Stimulated activated CD4-positive, alpha-beta T cell treated with anti-CD3 and anti-CD28 coated beads, Interleukin-4, amount 100 ng/mL, for 48 hours (primary cell): ENCODE measurements around the gene TTC33.
"Not testable (repeated sequence)": the region's sequence is repeated elsewhere in the genome, so short reads cannot be mapped to it uniquely, and the experiment has no call there.

Source experiments
- DNase-seq, 2 donors: peaks; one replicate each; pipeline ENCODE4 v3.0.0-alpha.2; 2020; ENCODE audit warnings: low read depth in 2 of 2

Gene TTC33

DNA sequence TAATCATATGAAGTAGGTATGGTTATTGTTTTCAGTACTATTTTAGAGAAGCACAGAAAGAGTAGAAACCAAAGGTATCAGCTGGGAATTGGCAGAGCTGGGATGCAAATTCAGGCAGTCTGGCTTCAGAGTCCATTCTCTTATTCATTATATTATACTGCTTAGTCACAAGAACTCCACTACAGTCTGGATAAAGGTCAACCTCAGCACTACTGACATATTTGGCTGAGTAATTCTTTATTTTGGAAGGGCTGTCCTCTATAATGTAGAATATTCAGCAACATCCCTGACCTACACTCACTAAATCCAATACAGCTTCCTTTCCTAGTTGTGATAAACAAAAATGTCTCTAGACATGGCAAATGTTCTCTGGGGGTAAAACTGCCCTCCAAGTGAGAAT is 38.5 kb downstream of the TTC33 start:
- no peak for DNase-seq

GRCh38 chr5:40716590-40716989 is 39.2 kb downstream of the TTC33 start:
- DNase-seq, result no peak

DNA sequence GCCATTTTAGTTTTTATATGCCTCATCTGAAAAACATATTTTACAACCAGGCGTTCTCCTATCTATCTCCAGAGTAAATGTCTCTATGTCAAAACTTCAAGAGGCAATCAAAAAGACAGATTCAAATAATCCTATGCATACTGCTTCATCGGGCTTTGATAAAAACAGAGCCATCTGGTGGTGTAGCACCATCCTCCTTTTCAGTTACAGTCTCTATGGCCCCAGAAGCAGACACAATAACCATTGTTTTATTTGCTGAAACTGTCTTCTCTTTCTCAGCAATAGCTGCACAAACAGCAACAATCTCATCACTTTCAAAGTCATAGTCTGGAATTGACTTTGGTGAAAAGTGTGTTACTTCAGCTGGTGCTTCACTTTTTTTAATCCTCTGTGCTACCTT is 39.8 kb downstream of the TTC33 start:
- no peak for DNase-seq

DNA sequence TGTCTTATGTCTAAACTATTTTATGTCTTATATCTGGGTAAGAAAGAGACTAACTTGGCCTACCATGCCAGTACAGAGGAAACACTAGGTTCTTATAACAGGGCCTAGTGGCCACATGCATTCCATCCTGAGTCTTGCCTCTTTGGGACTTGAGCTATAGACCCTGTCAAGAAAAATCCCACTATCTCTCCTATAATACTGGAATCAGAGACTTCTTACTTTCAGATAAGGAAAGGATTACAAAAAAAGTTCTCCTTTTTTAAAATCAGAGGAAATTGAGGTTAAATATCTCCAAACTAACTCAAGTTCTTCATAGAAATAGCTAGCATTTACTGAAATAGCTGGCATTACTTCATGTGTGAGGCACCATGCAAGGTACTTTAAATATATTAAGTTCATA is 41.8 kb downstream of the TTC33 start:
- DNase-seq, result no peak

- not testable (repeated sequence) for DNase-seq
Observed at GRCh38 chr5:40710575-40710974, 45.2 kb downstream of the TTC33 start.

DNA sequence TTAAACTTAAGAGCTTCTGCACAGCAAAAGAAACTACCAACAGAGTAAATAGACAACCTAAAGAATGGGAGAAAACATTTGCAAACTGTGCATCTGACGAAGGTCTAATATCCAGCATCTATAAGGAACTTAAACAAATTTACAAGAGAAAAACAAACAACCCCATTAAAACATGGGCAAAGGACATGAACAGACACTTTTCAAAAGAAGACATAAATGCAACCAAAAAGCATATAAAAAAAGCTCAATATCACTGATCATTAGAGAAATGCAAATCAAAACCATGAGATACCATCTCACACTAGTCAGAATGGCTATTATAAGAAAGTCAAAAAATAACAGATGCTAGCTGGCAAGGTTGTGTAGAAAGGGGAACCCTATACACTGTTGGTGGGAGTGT is 50.3 kb downstream of the TTC33 start:
- DNase-seq, result not testable (repeated sequence)

- DNase-seq, result not testable (repeated sequence)
Observed at GRCh38 chr5:40702027-40702426, 53.7 kb downstream of the TTC33 start.

GRCh38 chr5:40700116-40700782 is 55.5 kb downstream of the TTC33 start:
- DNase-seq, result no peak

- DNase-seq, result no peak
Observed at GRCh38 chr5:40694433-40694832, 61.3 kb downstream of the TTC33 start.

- DNase-seq, result no peak
Observed at GRCh38 chr5:40691894-40692293, 63.9 kb downstream of the TTC33 start.

GRCh38 chr5:40690267-40690666 is 65.5 kb downstream of the TTC33 start:
- no peak for DNase-seq

DNA sequence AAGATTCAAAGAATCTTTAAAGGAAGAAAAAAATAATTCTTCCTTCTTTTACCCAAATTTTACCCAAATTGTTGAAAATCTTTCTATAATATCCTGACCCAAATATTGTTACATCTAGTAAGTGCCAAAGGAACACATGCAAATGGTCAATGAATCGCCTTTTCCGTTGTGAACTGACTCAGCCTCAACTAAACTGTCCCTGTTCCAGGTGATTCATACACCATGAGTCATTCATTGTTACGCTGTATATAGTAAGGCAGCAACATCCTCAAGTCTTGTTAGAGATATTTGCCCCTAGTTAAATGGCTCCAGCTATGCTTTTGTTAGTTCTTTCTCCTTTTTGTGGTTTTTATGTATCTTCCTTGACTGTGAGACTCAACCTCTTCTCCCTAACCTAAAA is 66.3 kb downstream of the TTC33 start:
- DNase-seq, result peak in 1 of 2 donors; percentile 41

DNA sequence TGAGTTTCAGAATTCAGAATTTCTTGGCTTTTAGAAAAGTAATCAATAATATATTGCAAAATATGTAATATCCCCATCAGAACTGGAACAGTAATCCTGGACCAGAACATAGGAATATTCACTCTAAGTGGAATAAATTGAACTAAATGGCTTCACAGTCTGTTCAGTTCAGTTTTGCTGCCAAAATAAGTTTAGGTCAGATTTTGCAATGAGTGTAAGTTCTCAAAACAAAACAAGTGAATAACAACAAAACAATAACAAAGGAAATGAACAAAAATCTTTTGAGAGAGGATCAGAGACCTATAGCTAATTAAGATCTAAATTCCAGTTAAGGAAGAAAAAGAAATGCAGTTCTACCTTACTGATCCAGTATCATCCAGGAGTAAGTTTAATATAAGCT is 66.8 kb downstream of the TTC33 start:
- DNase-seq, result no peak

GRCh38 chr5:40688127-40688761 is 67.5 kb downstream of the TTC33 start:
- peak; percentile 76 to 80 for DNase-seq

GRCh38 chr5:40687321-40687720 is 68.4 kb downstream of the TTC33 start:
- DNase-seq, result peak in 1 of 2 donors; percentile 21

GRCh38 chr5:40685976-40686486 is 69.7 kb downstream of the TTC33 start:
- no peak for DNase-seq

DNA sequence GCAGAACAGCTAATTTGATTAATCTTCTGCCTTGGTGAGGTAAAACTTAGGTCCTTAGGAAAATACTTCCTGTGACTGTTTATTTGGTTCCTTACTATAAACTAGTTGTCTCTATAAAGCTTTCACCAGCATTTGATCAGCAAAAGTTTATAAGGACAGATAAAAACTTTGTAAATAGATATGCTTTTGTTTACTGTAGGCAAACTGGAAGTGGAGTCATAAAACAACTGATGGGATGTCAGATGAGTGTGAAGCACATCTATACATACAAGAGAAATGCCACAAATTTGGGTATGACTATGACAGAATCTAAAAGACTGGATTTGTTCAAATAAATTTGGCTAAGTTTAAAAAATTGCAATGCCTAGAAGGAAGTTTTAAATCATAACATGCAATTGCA is 70.6 kb downstream of the TTC33 start:
- DNase-seq, result no peak

- no peak for DNase-seq
Observed at GRCh38 chr5:40683305-40683704, 72.5 kb downstream of the TTC33 start.

- no peak for DNase-seq
Observed at GRCh38 chr5:40682154-40683017, 73.4 kb downstream of the TTC33 start.

- DNase-seq, result peak; percentile 30 to 32
Observed at GRCh38 chr5:40681363-40682153, 74.2 kb downstream of the TTC33 start.

DNA sequence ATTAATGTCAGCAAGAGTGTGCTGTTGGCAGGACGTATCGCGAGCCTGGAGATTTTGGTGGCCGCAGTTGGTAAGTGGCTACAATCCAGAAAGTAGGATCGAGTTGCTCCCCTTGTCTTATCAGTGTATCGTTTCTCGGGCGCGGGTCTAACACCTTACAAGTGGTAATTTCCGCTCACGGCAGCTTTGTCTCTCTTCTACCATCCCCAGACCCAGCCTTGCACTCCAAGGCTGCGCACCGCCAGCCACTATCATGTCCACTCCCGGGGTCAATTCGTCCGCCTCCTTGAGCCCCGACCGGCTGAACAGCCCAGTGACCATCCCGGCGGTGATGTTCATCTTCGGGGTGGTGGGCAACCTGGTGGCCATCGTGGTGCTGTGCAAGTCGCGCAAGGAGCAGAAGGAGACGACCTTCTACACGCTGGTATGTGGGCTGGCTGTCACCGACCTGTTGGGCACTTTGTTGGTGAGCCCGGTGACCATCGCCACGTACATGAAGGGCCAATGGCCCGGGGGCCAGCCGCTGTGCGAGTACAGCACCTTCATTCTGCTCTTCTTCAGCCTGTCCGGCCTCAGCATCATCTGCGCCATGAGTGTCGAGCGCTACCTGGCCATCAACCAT is 74.9 kb downstream of the TTC33 start:
- peak; percentile 37 to 39 for DNase-seq
